Ovary (tissue), 3 donors: ENCODE results near the gene DCST1.

Experiments
- POLR2A ChIP-seq: fragments of 450-650 bp; IDR thresholded peaks from one replicate; pipeline ENCODE4 v1.6.1; 2017; ENCODE audit warnings: antibody characterized with exemption, mild to moderate bottlenecking, moderate library complexity
- TF ChIP-seq, protein P1 (sequence below), 3 donors: fragments of 450-650 bp in 2 of 3; fragments of 200-600 bp in 1 of 3; IDR thresholded peaks; one replicate each; pipeline versions ENCODE4 v1.5.1 to v1.8.0; 2016 to 2022; ENCODE audit warnings: antibody characterized with exemption in 3 of 3, mild to moderate bottlenecking in 1 of 3
- donor health status: DM: no; HTN: no; CAD: no.

DNA sequence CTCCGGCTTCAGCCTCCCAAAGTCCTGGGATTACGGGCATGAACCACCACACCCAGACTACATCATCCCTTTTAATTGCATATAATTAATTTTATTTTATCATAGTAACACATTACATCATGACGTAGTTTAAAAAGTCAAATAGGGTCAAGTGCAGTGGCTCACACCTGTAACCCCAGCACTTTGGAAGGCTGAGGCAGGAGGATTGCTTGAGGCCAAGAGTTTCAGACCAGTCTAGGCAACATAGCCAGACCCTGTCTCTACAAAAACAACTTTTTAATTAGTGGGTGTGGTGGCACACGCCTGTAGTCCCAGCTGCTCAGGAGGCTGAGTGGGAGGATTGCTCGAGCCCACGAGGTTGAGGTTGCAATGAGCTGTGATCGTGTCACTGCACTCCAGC lies 65.7 kb downstream of the DCST1 start:
- TF ChIP-seq, protein P1, sequence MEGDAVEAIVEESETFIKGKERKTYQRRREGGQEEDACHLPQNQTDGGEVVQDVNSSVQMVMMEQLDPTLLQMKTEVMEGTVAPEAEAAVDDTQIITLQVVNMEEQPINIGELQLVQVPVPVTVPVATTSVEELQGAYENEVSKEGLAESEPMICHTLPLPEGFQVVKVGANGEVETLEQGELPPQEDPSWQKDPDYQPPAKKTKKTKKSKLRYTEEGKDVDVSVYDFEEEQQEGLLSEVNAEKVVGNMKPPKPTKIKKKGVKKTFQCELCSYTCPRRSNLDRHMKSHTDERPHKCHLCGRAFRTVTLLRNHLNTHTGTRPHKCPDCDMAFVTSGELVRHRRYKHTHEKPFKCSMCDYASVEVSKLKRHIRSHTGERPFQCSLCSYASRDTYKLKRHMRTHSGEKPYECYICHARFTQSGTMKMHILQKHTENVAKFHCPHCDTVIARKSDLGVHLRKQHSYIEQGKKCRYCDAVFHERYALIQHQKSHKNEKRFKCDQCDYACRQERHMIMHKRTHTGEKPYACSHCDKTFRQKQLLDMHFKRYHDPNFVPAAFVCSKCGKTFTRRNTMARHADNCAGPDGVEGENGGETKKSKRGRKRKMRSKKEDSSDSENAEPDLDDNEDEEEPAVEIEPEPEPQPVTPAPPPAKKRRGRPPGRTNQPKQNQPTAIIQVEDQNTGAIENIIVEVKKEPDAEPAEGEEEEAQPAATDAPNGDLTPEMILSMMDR (IDR thresholded peaks at IDR 0.05): no peak
- no peak for TF ChIP-seq POLR2A
